ENCODE results near the gene ABHD17A. TPM values are rescaled to one million over a fixed set of nuclear protein-coding genes. Genes with fewer than 3 reads are reported as not detected.

Gene ABHD17A
- total RNA-seq, 1 experiment from 2014 or later, result 68.2 TPM

- Histone ChIP-seq H2AFZ (ENCODE audit: low read depth, low read length, poor library complexity, severe bottlenecking) (no peak overlapping the region), H3K79me2 (ENCODE audit: insufficient read depth, low read length) (peaks cover 53% of the 10 kb centered on the region), H3K9me3 (ENCODE audit: control insufficient read depth in 1 of 2, insufficient read depth in 1 of 2, low read depth in 1 of 2, low read length in 2 of 2) (no peaks in the 10 kb centered on the region), H3K9ac (ENCODE audit: low read length) (peak overlapping the region; percentile 89), H3K36me3 (ENCODE audit: control insufficient read depth in 1 of 2, insufficient read depth in 2 of 2, low read length in 2 of 2) (peaks cover 0 to 4% of the 10 kb centered on the region in 2 experiments; a peak in 1 of 4 replicates), H3K4me1 (ENCODE audit: control insufficient read depth in 1 of 2, insufficient read depth in 2 of 2, low read length in 2 of 2) (peaks cover 9 to 26% of the 10 kb centered on the region in 2 experiments; a peak in 3 of 4 replicates), H3K9me2 (ENCODE audit: insufficient read depth) (no peaks in the 10 kb centered on the region), H3K4me2 (ENCODE audit: low read length) (peak overlapping the region; percentile 99), H3K27ac (ENCODE audit: low read depth, low read length) (peak overlapping the region; percentile 85), H3K4me3 (replicated peaks in 1 of 2; ENCODE audit: low read depth in 1 of 2, low read length in 2 of 2) (peak overlapping the region; percentile 55 to 95), H3K27me3 (ENCODE audit: insufficient read depth, low read length) (no peaks in the 10 kb centered on the region), H4K20me1 (ENCODE audit: insufficient read depth) (no peaks in the 10 kb centered on the region)
- CTCF ChIA-PET, result interaction anchor here (1.3 kb wide), 1 partner anchor 41 kb away, joined by 6 read pairs; no protein-coding TSS in a partner anchor
- RAD21 ChIA-PET (ENCODE audit: low non-redundant PET in 1 of 2, low total read pairs in 2 of 2, uncharacterized antibody in 2 of 2, unreplicated experiment in 2 of 2), result no interaction called here
- POLR2A ChIA-PET, result interaction anchor here (0.6 to 1.6 kb wide), 5 partner anchors 8 to 126 kb away, joined by 3 to 5 read pairs (median 4); no protein-coding TSS in a partner anchor
- no peak for ATAC-seq
- TF ChIP-seq RAD21 (IDR thresholded peaks at IDR 0.05; ENCODE audit: low read depth) (no peak), ZFX (IDR thresholded peaks at IDR 0.05) (peak; percentile 51; the same call in 1 of the 2 replicates)
- no peak for DNase-seq (ENCODE audit: low read depth, low spot score)
- intact Hi-C loops (cut with micrococcal nuclease), result loop anchor here (5.0 kb wide), 1 partner anchor 246 kb away; the partner anchor contains the start of gene AP3D1
- TSS peak; percentile 76 for BruUV-seq (replicated peaks)
Measured at GRCh38 chr19:1905863-1906375, 20.6 kb upstream of the ABHD17A start.

- no peaks in the 10 kb centered on the region for H3K27me3 ChIP-seq (ENCODE audit: insufficient read depth, low read length)
- peaks cover 0 to 4% of the 10 kb centered on the region in 2 experiments; a peak in 1 of 4 replicates for H3K36me3 ChIP-seq (ENCODE audit: control insufficient read depth in 1 of 2, insufficient read depth in 2 of 2, low read length in 2 of 2)
- peak within 1 kb of the TSS; percentile 72 for H2AFZ ChIP-seq (ENCODE audit: low read depth, low read length, poor library complexity, severe bottlenecking)
- peak within 1 kb of the TSS; percentile 89 for H3K9ac ChIP-seq (ENCODE audit: low read length)
- no peaks in the 10 kb centered on the region for H3K9me2 ChIP-seq (ENCODE audit: insufficient read depth)
- CTCF ChIA-PET, result interaction anchor here (1.2 to 1.3 kb wide), 2 partner anchors 23 to 41 kb away, joined by 3 to 6 read pairs; no protein-coding TSS in a partner anchor
- peak within 1 kb of the TSS; percentile 99 for H3K4me2 ChIP-seq (ENCODE audit: low read length)
- peaks cover 47% of the 10 kb centered on the region for H3K79me2 ChIP-seq (ENCODE audit: insufficient read depth, low read length)
- no peaks in the 10 kb centered on the region for H3K9me3 ChIP-seq (ENCODE audit: control insufficient read depth in 1 of 2, insufficient read depth in 1 of 2, low read depth in 1 of 2, low read length in 2 of 2)
- peaks cover 9 to 26% of the 10 kb centered on the region in 2 experiments; a peak in 3 of 4 replicates for H3K4me1 ChIP-seq (ENCODE audit: control insufficient read depth in 1 of 2, insufficient read depth in 2 of 2, low read length in 2 of 2)
- BruUV-seq (replicated peaks), result no TSS peak
- DNase-seq (ENCODE audit: low read depth, low spot score) (peak; percentile 98), ATAC-seq (peak; percentile 95)
- H4K20me1 ChIP-seq (ENCODE audit: insufficient read depth), result no peaks in the 10 kb centered on the region
- intact Hi-C loops (cut with micrococcal nuclease), result loop anchor here (5.0 kb wide), 1 partner anchor 247 kb away; the partner anchor contains the start of gene AP3D1
- POLR2A ChIA-PET, result interaction anchor here (1.0 to 1.5 kb wide), 3 partner anchors 29 to 126 kb away, joined by 3 to 5 read pairs (median 4); no protein-coding TSS in a partner anchor
- RAD21 ChIA-PET (ENCODE audit: low non-redundant PET in 1 of 2, low total read pairs in 2 of 2, uncharacterized antibody in 2 of 2, unreplicated experiment in 2 of 2), result no interaction called here
- peak within 1 kb of the TSS; percentile 55 to 95 for H3K4me3 ChIP-seq (replicated peaks in 1 of 2; ENCODE audit: low read depth in 1 of 2, low read length in 2 of 2)
- H3K27ac ChIP-seq (ENCODE audit: low read depth, low read length), result peak within 1 kb of the TSS; percentile 85
- no peak for TF ChIP-seq ATF3 (IDR thresholded peaks at IDR 0.05)
- no peak for TF ChIP-seq SRF (IDR thresholded peaks at IDR 0.05; ENCODE audit: low read depth)
- TF ChIP-seq CTCF (IDR thresholded peaks at IDR 0.05 in 2 of 3, conservative IDR thresholded peaks at IDR 0.05 in 1 of 3; ENCODE audit: borderline replicate concordance in 1 of 3, insufficient read depth in 1 of 3, low read depth in 2 of 3, low read length in 2 of 3), result no peak
- no peak for TF ChIP-seq RAD21 (IDR thresholded peaks at IDR 0.05; ENCODE audit: low read depth)
- no peak; the same call in 1 of the 2 replicates for TF ChIP-seq CBX3 (IDR thresholded peaks at IDR 0.05; ENCODE audit: low read depth)
- no peak for TF ChIP-seq EZH2 (IDR thresholded peaks at IDR 0.05)
- TF ChIP-seq YY1 (IDR thresholded peaks at IDR 0.05; ENCODE audit: extremely low read depth, insufficient replicate concordance, low read depth, low read length), result no peak
- TF ChIP-seq ZFX (IDR thresholded peaks at IDR 0.05), result peak; percentile 71; the same call in 1 of the 2 replicates
- no peak for TF ChIP-seq REST (IDR thresholded peaks at IDR 0.05; ENCODE audit: low read depth)
- no peak; the same call in 1 of the 2 replicates for TF ChIP-seq SIN3A (IDR thresholded peaks at IDR 0.05; ENCODE audit: low read depth)
Measured at GRCh38 chr19:1905110-1905862, 20.0 kb upstream of the ABHD17A start, which contains the start of the genes ADAT3 and SCAMP4. Gene ADAT3, plus strand, starts transcription at chr19:1905399. Its CDS starts 6,649 bp downstream, at chr19:1912048. Gene SCAMP4, plus strand, starts transcription at chr19:1905399. Its CDS starts 9,621 bp downstream, at chr19:1915020.
